SK-N-SH (cell line): ENCODE data around the gene FSIP1.

ENCODE experiments used
- GABPA ChIP-seq: IDR thresholded peaks from 2 replicates; pipeline ENCODE4 v1.4.0; 2012; ENCODE audit warnings: low read depth, mild to moderate bottlenecking
- SIN3A ChIP-seq: IDR thresholded peaks from 2 replicates; pipeline ENCODE4 v1.6.1; 2012; ENCODE audit warnings: low read depth, mild to moderate bottlenecking, low read length, moderate library complexity, borderline replicate concordance
- TCF12 ChIP-seq: IDR thresholded peaks from 2 replicates; pipeline ENCODE4 v1.4.0; 2012
- TEAD4 ChIP-seq: IDR thresholded peaks from 2 replicates; pipeline ENCODE4 v1.4.0; 2012; ENCODE audit warnings: mild to moderate bottlenecking, borderline replicate concordance; ENCODE audit not compliant: insufficient read depth
- TF ChIP-seq, protein P1 (sequence below): fragments of 200-600 bp; sonication (generic); IDR thresholded peaks from 2 replicates; pipeline ENCODE4 v1.6.1; 2017; ENCODE audit warnings: antibody characterized with exemption, mild to moderate bottlenecking, moderate library complexity
- TF ChIP-seq, protein P2 (sequence below): fragments of 150-350 bp; IDR thresholded peaks from 2 replicates; pipeline ENCODE4 v1.6.1; 2017; ENCODE audit warnings: antibody characterized with exemption, low read length, low read depth, borderline replicate concordance

DNA sequence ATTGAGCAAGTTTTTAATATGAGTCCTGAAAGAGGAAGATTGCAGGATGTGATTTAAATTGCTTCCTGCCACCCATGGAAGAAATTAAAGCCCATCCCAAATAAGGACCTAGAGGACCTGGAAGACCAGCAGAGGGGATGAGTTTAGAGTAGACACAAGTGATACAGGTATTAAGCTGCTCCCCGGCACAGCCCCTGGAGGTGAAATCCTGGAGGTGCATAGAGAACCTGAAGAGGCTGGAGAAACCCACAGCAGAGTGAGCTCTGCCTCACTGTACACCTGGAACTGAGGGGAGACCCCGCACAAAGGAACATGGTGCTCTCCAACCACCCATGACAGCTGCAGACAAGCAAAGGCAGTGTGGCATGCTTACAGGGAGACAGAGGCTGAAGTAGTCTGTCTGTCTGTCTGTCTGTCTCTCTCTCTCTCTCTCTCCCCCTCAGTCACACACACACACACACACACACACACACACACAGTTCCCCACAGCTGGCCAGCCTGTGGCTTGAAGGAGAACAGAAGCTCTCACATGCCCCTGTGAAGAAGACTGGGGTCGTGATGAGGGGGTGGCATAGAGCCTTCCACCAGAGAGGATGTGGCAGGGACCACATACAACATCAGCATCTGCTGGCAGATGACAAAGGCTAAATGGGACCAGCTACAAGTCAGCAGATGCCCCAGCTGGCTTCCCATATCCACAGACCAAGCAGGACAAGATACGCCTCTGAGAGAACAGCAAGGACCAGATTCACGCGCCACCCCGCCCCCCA lies 38.1 kb downstream of the FSIP1 start:
- TF ChIP-seq SIN3A = no peak
- no peak for TF ChIP-seq GABPA
- TF ChIP-seq, protein P1, sequence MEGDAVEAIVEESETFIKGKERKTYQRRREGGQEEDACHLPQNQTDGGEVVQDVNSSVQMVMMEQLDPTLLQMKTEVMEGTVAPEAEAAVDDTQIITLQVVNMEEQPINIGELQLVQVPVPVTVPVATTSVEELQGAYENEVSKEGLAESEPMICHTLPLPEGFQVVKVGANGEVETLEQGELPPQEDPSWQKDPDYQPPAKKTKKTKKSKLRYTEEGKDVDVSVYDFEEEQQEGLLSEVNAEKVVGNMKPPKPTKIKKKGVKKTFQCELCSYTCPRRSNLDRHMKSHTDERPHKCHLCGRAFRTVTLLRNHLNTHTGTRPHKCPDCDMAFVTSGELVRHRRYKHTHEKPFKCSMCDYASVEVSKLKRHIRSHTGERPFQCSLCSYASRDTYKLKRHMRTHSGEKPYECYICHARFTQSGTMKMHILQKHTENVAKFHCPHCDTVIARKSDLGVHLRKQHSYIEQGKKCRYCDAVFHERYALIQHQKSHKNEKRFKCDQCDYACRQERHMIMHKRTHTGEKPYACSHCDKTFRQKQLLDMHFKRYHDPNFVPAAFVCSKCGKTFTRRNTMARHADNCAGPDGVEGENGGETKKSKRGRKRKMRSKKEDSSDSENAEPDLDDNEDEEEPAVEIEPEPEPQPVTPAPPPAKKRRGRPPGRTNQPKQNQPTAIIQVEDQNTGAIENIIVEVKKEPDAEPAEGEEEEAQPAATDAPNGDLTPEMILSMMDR = no peak
- TF ChIP-seq, protein P2, sequence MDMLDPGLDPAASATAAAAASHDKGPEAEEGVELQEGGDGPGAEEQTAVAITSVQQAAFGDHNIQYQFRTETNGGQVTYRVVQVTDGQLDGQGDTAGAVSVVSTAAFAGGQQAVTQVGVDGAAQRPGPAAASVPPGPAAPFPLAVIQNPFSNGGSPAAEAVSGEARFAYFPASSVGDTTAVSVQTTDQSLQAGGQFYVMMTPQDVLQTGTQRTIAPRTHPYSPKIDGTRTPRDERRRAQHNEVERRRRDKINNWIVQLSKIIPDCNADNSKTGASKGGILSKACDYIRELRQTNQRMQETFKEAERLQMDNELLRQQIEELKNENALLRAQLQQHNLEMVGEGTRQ = no peak
- no peak for TF ChIP-seq TCF12
- TF ChIP-seq TEAD4 = no peak
